ENCODE data around the gene UBE2L3. TPM values are rescaled to one million over a fixed set of nuclear protein-coding genes. Genes with fewer than 3 reads are reported as not detected.
"Not testable (repeated sequence)": the region's sequence is repeated elsewhere in the genome, so short reads cannot be mapped to it uniquely, and the experiment has no call there.

The UBE2L3 gene
- total RNA-seq, 6 experiments from 2014 or later: 16.8 to 34.4 (median 22.1) TPM

- intact Hi-C loops (cut with DNase I): no loop called here
- no peak overlapping the region for H3K4me3 ChIP-seq
- WGBS (ENCODE audit: insufficient coverage, low coverage, low lambda C conversion rate, missing lambda C conversion rate): 18% methylated on average over 3 of the region's 6 CpGs
- DNase-seq (no peak), ATAC-seq (peak in 1 of 4 donors; percentile 8)
- no peaks in the 10 kb centered on the region for H3K9me3 ChIP-seq
- H3K36me3 ChIP-seq: no peaks in the 10 kb centered on the region
- H3K27me3 ChIP-seq: no peaks in the 10 kb centered on the region
- peaks cover 0 to 68% (median 34%) of the 10 kb centered on the region in 4 donors for H3K4me1 ChIP-seq
- no peak for TF ChIP-seq POLR2A (IDR thresholded peaks at IDR 0.05)
- TF ChIP-seq CTCF (IDR thresholded peaks at IDR 0.05): no peak
- H3K27ac ChIP-seq: no peak overlapping the region
These were observed 5.8 kb downstream of the UBE2L3 start for GRCh38 chr22:21573293-21573734.

GRCh38 chr22:21573750-21574494, 6.4 kb downstream of the UBE2L3 start:
- 64% methylated on average over 2 of the region's 5 CpGs for WGBS (ENCODE audit: insufficient coverage, low coverage, low lambda C conversion rate, missing lambda C conversion rate)
- no peak for ATAC-seq
- intact Hi-C loops (cut with DNase I): no loop called here
- Histone ChIP-seq H3K4me3 (no peak overlapping the region), H3K27ac (no peak overlapping the region), H3K9me3 (no peaks in the 10 kb centered on the region), H3K36me3 (no peaks in the 10 kb centered on the region), H3K4me1 (peaks cover 0 to 69% (median 34%) of the 10 kb centered on the region in 4 donors), H3K27me3 (no peaks in the 10 kb centered on the region)
- DNase-seq: no peak
- TF ChIP-seq CTCF (IDR thresholded peaks at IDR 0.05) (no peak), POLR2A (IDR thresholded peaks at IDR 0.05) (no peak)

DNA sequence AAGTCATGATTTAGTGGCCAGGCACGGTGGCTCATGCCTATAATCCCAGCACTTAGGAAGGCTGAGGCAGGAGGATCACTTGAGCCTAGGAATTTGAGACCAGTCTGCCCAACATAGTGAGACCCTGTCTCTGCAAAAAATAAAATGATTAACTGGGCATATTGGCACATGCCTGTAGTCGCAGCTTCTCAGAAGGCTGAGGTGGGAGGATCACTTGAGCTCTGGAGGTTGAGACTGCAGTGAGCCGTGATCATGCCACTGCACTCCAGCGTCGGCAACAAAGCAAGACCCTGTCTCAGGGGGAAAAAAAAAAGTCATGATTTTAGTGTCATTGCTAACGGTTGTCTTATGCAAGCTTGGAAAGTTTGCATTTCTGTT, 11.9 kb downstream of the UBE2L3 start:
- DNase-seq (no peak), ATAC-seq (no peak)
- Histone ChIP-seq H3K4me1 (peaks cover 0 to 43% (median 20%) of the 10 kb centered on the region in 4 donors), H3K36me3 (no peaks in the 10 kb centered on the region), H3K27me3 (no peaks in the 10 kb centered on the region), H3K9me3 (no peaks in the 10 kb centered on the region), H3K4me3 (no peak overlapping the region), H3K27ac (peak overlapping the region in 2 of 3 donors; percentile 23 to 48)
- intact Hi-C loops (cut with DNase I): loop anchor here in 1 of 2 donors (5.0 kb wide), 1 partner anchor 53 kb away; the partner anchor contains the start of genes CCDC116 and YDJC
- TF ChIP-seq POLR2A (IDR thresholded peaks at IDR 0.05): no peak
- TF ChIP-seq CTCF (IDR thresholded peaks at IDR 0.05): no peak
- WGBS (ENCODE audit: insufficient coverage, low coverage, low lambda C conversion rate, missing lambda C conversion rate): 32% methylated on average over 6 of the region's 6 CpGs

DNA sequence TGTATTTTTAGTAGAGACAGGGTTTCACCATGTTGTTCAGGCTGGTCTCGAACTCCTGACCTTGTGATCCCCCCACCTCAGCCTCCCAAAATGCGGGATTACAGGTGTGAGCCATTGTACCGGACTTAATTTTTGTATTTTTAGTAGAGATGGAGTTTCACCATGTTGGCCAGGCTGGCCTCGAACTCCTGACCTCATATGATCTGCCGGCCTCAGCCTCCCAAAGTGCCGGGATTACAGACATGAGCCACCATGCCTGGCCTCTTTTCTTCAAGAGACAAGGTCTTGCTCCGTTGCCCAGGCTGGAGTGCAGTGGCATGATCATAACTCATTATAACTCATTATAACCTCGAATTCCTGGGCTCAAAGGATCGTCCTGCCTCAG, 13.1 kb downstream of the UBE2L3 start:
- not testable (repeated sequence) for H3K4me3 ChIP-seq, DNase-seq, H3K27me3 ChIP-seq, ATAC-seq, H3K36me3 ChIP-seq, H3K9me3 ChIP-seq
- H3K4me1 ChIP-seq: peaks cover 0 to 37% (median 17%) of the 10 kb centered on the region in 4 donors
- intact Hi-C loops (cut with DNase I): loop anchor here in 1 of 2 donors (5.0 kb wide), 1 partner anchor 47 kb away; no protein-coding TSS in a partner anchor
- 95% methylated on average over 6 of the region's 9 CpGs for WGBS (ENCODE audit: insufficient coverage, low coverage, low lambda C conversion rate, missing lambda C conversion rate)
- H3K27ac ChIP-seq: peak overlapping the region in 1 of 3 donors; percentile 48

DNA sequence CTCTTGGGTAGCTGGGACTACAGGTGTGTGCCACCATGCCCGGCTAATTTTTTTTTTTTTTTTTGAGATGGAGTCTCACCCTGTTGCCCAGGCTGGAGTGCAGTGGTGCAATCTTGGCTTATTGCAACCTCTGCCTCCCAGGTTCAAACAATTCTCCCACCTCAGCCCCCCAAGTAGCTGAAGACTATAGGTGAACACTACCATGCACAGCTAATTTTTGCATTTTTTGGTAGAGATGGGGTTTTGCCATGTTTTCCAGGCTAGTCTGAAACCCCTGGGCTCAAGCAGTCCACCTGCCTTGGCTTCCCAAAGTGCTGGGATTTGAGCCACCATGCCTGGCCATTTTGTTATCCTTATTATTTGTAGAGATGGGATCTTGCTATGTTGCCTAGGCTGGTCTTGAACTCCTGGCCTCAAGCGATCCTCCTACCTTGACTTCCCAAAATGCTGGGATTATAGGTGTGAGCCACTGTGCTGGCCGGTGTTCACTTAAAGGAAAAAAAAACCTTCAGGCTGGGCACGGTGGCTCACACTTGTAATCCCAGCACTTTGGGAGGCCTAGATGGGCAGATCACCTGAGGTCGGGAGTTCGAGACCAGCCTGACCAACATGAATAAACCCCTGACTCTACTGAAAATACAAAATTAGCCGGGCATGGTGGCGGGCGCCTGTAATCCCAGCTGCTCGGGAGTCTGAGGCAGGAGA, 13.6 kb downstream of the UBE2L3 start:
- H3K4me1 ChIP-seq: peaks cover 0 to 37% (median 17%) of the 10 kb centered on the region in 4 donors
- H3K27ac ChIP-seq, H3K4me3 ChIP-seq, DNase-seq, H3K36me3 ChIP-seq, ATAC-seq, H3K9me3 ChIP-seq, H3K27me3 ChIP-seq: not testable (repeated sequence)
- intact Hi-C loops (cut with DNase I): loop anchor here in 1 of 2 donors (5.0 kb wide), 1 partner anchor 46 kb away; no protein-coding TSS in a partner anchor
- 83% methylated on average over 2 of the region's 10 CpGs for WGBS (ENCODE audit: insufficient coverage, low coverage, low lambda C conversion rate, missing lambda C conversion rate)

All from right lobe of liver (tissue), 6 donors.